IMR-90 (cell line): ENCODE measurements around the gene ZCCHC17. TPM values are rescaled to one million over a fixed set of nuclear protein-coding genes. Genes with fewer than 3 reads are reported as not detected.

Source experiments
- ATAC-seq: fragments of 200-7000 bp; cut with Tn5 transposase; 2 replicates; pipeline ENCODE4 v1.9.1; 2020; ENCODE audit warnings: low read depth, mild to moderate bottlenecking, moderate library complexity
- BruUV-seq: library from RNA; stranded (reverse); fragments of 400-500 nt; replicated peaks from 2 replicates; lab custom pipeline; 2021; lab: Mats Ljungman, UMichigan
- CTCF ChIA-PET: fragments of 300-600 bp; formaldehyde crosslinking; extraction: SDS; loops from one replicate; lab custom pipeline; 2021; ENCODE audit warnings: antibody characterized with exemption; lab: Yijun Ruan, JAX
- POLR2A ChIA-PET: fragments of 300-600 bp; sonication (Branson Sonifier 250); formaldehyde crosslinking; loops from one replicate; lab custom pipeline; 2022; ENCODE audit warnings: antibody characterized with exemption; ENCODE audit not compliant: unreplicated experiment; lab: Charles Lee
- DNase-seq: peaks from one replicate; pipeline ENCODE4 v3.0.0; 2013
- H2AFZ ChIP-seq: replicated peaks from 2 replicates; pipeline ENCODE3; 2013; ENCODE audit warnings: low read length, mild to moderate bottlenecking; ENCODE audit not compliant: poor library complexity
- H2AK5ac ChIP-seq: 2 replicates; pipeline ENCODE4 v1.6.1; 2013; ENCODE audit warnings: low read depth, low read length, inconsistent platforms
- H2AK9ac ChIP-seq: replicated peaks from 2 replicates; pipeline ENCODE3; 2013; ENCODE audit warnings: mild to moderate bottlenecking, low read depth, low read length, moderate library complexity; ENCODE audit not compliant: poor library complexity
- H2BK120ac ChIP-seq: 2 replicates; pipeline ENCODE4 v1.6.1; 2013; ENCODE audit warnings: low read depth, low read length, inconsistent platforms
- H2BK15ac ChIP-seq: 3 replicates; pipeline ENCODE4 v1.6.1; 2013; ENCODE audit warnings: low read depth, low read length, inconsistent platforms
- H2BK20ac ChIP-seq: 2 replicates; pipeline ENCODE4 v1.6.1; 2013; ENCODE audit warnings: low read depth, mild to moderate bottlenecking, inconsistent platforms, low read length, moderate library complexity
- H2BK5ac ChIP-seq: 2 replicates; pipeline ENCODE4 v1.6.1; 2013; ENCODE audit warnings: mild to moderate bottlenecking, low read depth, low read length, inconsistent platforms; ENCODE audit not compliant: poor library complexity, severe bottlenecking
- H3K14ac ChIP-seq: replicated peaks from 2 replicates; pipeline ENCODE4 v1.6.1; 2013; ENCODE audit warnings: low read depth, low read length, inconsistent platforms
- H3K18ac ChIP-seq: 2 replicates; pipeline ENCODE4 v1.6.1; 2013; ENCODE audit warnings: low read depth, low read length, control low read depth
- H3K23ac ChIP-seq: 2 replicates; pipeline ENCODE4 v1.6.1; 2013; ENCODE audit warnings: low read depth, low read length, inconsistent platforms
- H3K27ac ChIP-seq: 2 replicates; pipeline ENCODE4 v1.5.1; 2013; ENCODE audit warnings: mild to moderate bottlenecking, control low read depth, low read length; ENCODE audit not compliant: insufficient read depth
- H3K27me3 ChIP-seq: 2 replicates; pipeline ENCODE4 v1.6.1; 2013; ENCODE audit warnings: low read length; ENCODE audit not compliant: control insufficient read depth, insufficient read depth
- H3K36me3 ChIP-seq: 2 replicates; pipeline ENCODE4 v1.6.1; 2013; ENCODE audit warnings: low read length, mixed read lengths; ENCODE audit not compliant: control insufficient read depth, insufficient read depth
- H3K4ac ChIP-seq: 2 replicates; pipeline ENCODE4 v1.6.1; 2013; ENCODE audit warnings: low read depth, low read length, inconsistent platforms
- H3K4me1 ChIP-seq: 2 replicates; pipeline ENCODE4 v1.6.1; 2013; ENCODE audit warnings: low read length, mixed read lengths; ENCODE audit not compliant: control insufficient read depth, insufficient read depth
- H3K4me2 ChIP-seq: 2 replicates; pipeline ENCODE4 v1.6.1; 2013; ENCODE audit warnings: low read depth, mild to moderate bottlenecking, control low read depth, low read length, moderate library complexity
- H3K4me3 ChIP-seq: 2 replicates; pipeline ENCODE4 v1.5.1; 2013; ENCODE audit warnings: low read depth, mild to moderate bottlenecking, control low read depth, low read length, moderate library complexity; ENCODE audit not compliant: insufficient read depth
- H3K56ac ChIP-seq: 2 replicates; pipeline ENCODE4 v1.6.1; 2013; ENCODE audit warnings: low read length, inconsistent platforms; ENCODE audit not compliant: insufficient read depth; ENCODE audit errors: extremely low read depth
- H3K79me1 ChIP-seq, 2 experiments: 2 replicates each; pipeline ENCODE4 v1.6.1; 2013; ENCODE audit warnings: low read length in 2 of 2, inconsistent platforms in 1 of 2, low read depth in 1 of 2
- H3K9ac ChIP-seq: 2 replicates; pipeline ENCODE4 v1.6.1; 2013; ENCODE audit warnings: low read depth, low read length, control low read depth
- H3K9me1 ChIP-seq: 2 replicates; pipeline ENCODE4 v1.6.1; 2013; ENCODE audit warnings: low read length, inconsistent platforms; ENCODE audit not compliant: insufficient read depth
- H3K9me3 ChIP-seq: 2 replicates; pipeline ENCODE4 v1.6.1; 2013; ENCODE audit warnings: low read length; ENCODE audit not compliant: control insufficient read depth, insufficient read depth
- H4K20me1 ChIP-seq: 2 replicates; pipeline ENCODE4 v1.6.1; 2013; ENCODE audit warnings: low read length, inconsistent platforms; ENCODE audit not compliant: insufficient read depth
- H4K5ac ChIP-seq: 2 replicates; pipeline ENCODE4 v1.6.1; 2013; ENCODE audit warnings: mild to moderate bottlenecking, low read depth, low read length, control low read depth
- H4K8ac ChIP-seq, 2 experiments: 2 replicates each; pipeline ENCODE4 v1.6.1; 2013; ENCODE audit warnings: low read depth in 2 of 2, low read length in 2 of 2, control low read depth in 1 of 2, inconsistent platforms in 1 of 2
- H4K91ac ChIP-seq: 2 replicates; pipeline ENCODE4 v1.6.1; 2013; ENCODE audit warnings: low read depth, low read length, inconsistent platforms; ENCODE audit not compliant: insufficient read depth
- CEBPB ChIP-seq: IDR thresholded peaks from 2 replicates; pipeline ENCODE4 v1.6.1; 2012; ENCODE audit warnings: low read depth, low read length, improper control_type of control experiment
- CHD1 ChIP-seq: IDR thresholded peaks from 2 replicates; pipeline ENCODE4 v1.6.1; 2012; ENCODE audit warnings: low read depth, low read length, improper control_type of control experiment
- CTCF ChIP-seq: conservative IDR thresholded peaks from 2 replicates; pipeline ENCODE4 v1.5.1; 2012; ENCODE audit warnings: mild to moderate bottlenecking, low read depth, low read length, improper control_type of control experiment
- ELK1 ChIP-seq: fragments of 150-350 bp; IDR thresholded peaks from 2 replicates; pipeline ENCODE4 v1.6.1; 2016; ENCODE audit warnings: low read depth, mild to moderate bottlenecking, low read length, moderate library complexity, borderline replicate concordance
- FOS ChIP-seq: fragments of 150-350 bp; IDR thresholded peaks from 2 replicates; pipeline ENCODE4 v1.6.1; 2016; ENCODE audit warnings: low read depth, low read length
- MAFK ChIP-seq: IDR thresholded peaks from 2 replicates; pipeline ENCODE4 v1.6.1; 2012; ENCODE audit warnings: low read depth, low read length, improper control_type of control experiment
- MAZ ChIP-seq: IDR thresholded peaks from 2 replicates; pipeline ENCODE4 v1.6.1; 2012; ENCODE audit warnings: low read depth, mild to moderate bottlenecking, low read length, improper control_type of control experiment, moderate library complexity, borderline replicate concordance
- MXI1 ChIP-seq: IDR thresholded peaks from 2 replicates; pipeline ENCODE4 v1.6.1; 2012; ENCODE audit warnings: low read depth, mild to moderate bottlenecking, low read length, moderate library complexity, borderline replicate concordance
- POLR2A ChIP-seq: IDR thresholded peaks from 2 replicates; pipeline ENCODE4 v1.6.1; 2012; ENCODE audit warnings: mild to moderate bottlenecking, low read depth, low read length
- RCOR1 ChIP-seq: IDR thresholded peaks from 2 replicates; pipeline ENCODE4 v1.6.1; 2012; ENCODE audit warnings: mild to moderate bottlenecking, low read length, improper control_type of control experiment; ENCODE audit not compliant: insufficient replicate concordance
- RFX5 ChIP-seq: IDR thresholded peaks from 2 replicates; pipeline ENCODE4 v1.8.0; 2012; ENCODE audit warnings: low read depth, mild to moderate bottlenecking, low read length, moderate library complexity
- SMC3 ChIP-seq: fragments of 150-350 bp; IDR thresholded peaks from 2 replicates; pipeline ENCODE4 v1.6.1; 2016; ENCODE audit warnings: low read depth, mild to moderate bottlenecking, antibody characterized with exemption, low read length, moderate library complexity
- WGBS, 2 experiments: methylation state at CpG; one replicate each; pipeline versions ENCODE4 v1.1.5 to v1.1.7; 2013; ENCODE audit warnings: missing lambda C conversion rate in 2 of 2; ENCODE audit not compliant: insufficient read length in 1 of 2; ENCODE audit errors: extremely low coverage in 2 of 2; 5-methylcytosine and 5-hydroxymethylcytosine counted together
- dilution Hi-C: fragments of 300-500 bp; cut with HindIII; formaldehyde crosslinking; loops from one replicate; pipeline ENCODE4 v1.14.3; 2018; ENCODE audit warnings: low sequenced_read_pairs; ENCODE audit not compliant: unreplicated experiment
- in situ Hi-C: fragments of 300-500 bp; cut with MboI; formaldehyde crosslinking; loops from 3 replicates; pipeline ENCODE4 v1.14.3; 2019; ENCODE audit warnings: low sequenced_read_pairs, inconsistent platforms, mixed read lengths
- intact Hi-C: fragments of 100-400 bp; cut with micrococcal nuclease; formaldehyde crosslinking; loops from 2 replicates; pipeline ENCODE4 v1.10.0; 2022
- polyA plus RNA-seq, 3 experiments: library from polyadenylated mRNA; depleted of rRNA; stranded (reverse); fragments of >200 nt; gene quantifications; 2 replicates each; pipeline ENCODE4 v1.2.3, GENCODE V29; 2012; ENCODE audit warnings: low replicate concordance in 1 of 3
- total RNA-seq: library from RNA; depleted of rRNA; stranded (reverse); fragments of >200 nt; gene quantifications from 2 replicates; pipeline ENCODE4 v1.2.3, GENCODE V29; 2012
- TF ChIP-seq, protein P1 (sequence below): fragments of 150-350 bp; IDR thresholded peaks from 2 replicates; pipeline ENCODE4 v1.6.1; 2017; ENCODE audit warnings: mild to moderate bottlenecking, antibody characterized with exemption, low read length, low read depth

The ZCCHC17 gene
- total and polyA plus RNA-seq, 2 of the 4 experiments (the other 2 are of a cell fraction): 48.4 to 48.9 TPM

GRCh38 chr1:31364561-31365250 is 67.9 kb downstream of the ZCCHC17 start:
- in situ Hi-C loops: no loop called here
- no peak overlapping the region for H2AK5ac ChIP-seq
- no peak overlapping the region for H2AFZ ChIP-seq
- H3K56ac ChIP-seq: no peak overlapping the region
- intact Hi-C loops: no loop called here
- no peak overlapping the region for H3K18ac ChIP-seq
- no peaks in the 10 kb centered on the region; the same call in 1 of the 2 replicates for H3K9me1 ChIP-seq
- H3K27me3 ChIP-seq: no peaks in the 10 kb centered on the region
- CTCF ChIA-PET: no interaction called here
- no peak overlapping the region for H4K5ac ChIP-seq
- no peak overlapping the region for H3K9ac ChIP-seq
- no peak overlapping the region for H3K4ac ChIP-seq
- BruUV-seq: no TSS peak
- no peak overlapping the region for H3K27ac ChIP-seq
- no peak overlapping the region for H2BK120ac ChIP-seq
- H2BK5ac ChIP-seq: no peak overlapping the region
- no peak overlapping the region for H2BK15ac ChIP-seq
- no peaks in the 10 kb centered on the region for H4K20me1 ChIP-seq
- POLR2A ChIA-PET: no interaction called here
- ATAC-seq: no peak
- H2BK20ac ChIP-seq: no peak overlapping the region
- peaks cover 18% of the 10 kb centered on the region for H3K36me3 ChIP-seq
- no peaks in the 10 kb centered on the region for H3K4me1 ChIP-seq
- no peak for DNase-seq
- H4K91ac ChIP-seq: no peak overlapping the region
- H3K4me2 ChIP-seq: no peak overlapping the region
- H3K79me1 ChIP-seq: no peaks in the 10 kb centered on the region
- no peak overlapping the region for H4K8ac ChIP-seq
- TF ChIP-seq FOS (no peak), MAZ (no peak), CTCF (no peak), MAFK (no peak), CEBPB (no peak), RCOR1 (no peak), ELK1 (no peak), SMC3 (no peak), MXI1 (no peak), CHD1 (no peak), RFX5 (no peak), POLR2A (no peak)
- TF ChIP-seq, protein P1, sequence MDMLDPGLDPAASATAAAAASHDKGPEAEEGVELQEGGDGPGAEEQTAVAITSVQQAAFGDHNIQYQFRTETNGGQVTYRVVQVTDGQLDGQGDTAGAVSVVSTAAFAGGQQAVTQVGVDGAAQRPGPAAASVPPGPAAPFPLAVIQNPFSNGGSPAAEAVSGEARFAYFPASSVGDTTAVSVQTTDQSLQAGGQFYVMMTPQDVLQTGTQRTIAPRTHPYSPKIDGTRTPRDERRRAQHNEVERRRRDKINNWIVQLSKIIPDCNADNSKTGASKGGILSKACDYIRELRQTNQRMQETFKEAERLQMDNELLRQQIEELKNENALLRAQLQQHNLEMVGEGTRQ: no peak
- no CpG with 5 or more reads among the region's 3 CpGs for WGBS, 2 experiments
- H2AK9ac ChIP-seq: no peak overlapping the region
- dilution Hi-C loops: no loop called here
- H3K23ac ChIP-seq: no peak overlapping the region
- H3K4me3 ChIP-seq: no peak overlapping the region
- no peak overlapping the region for H3K14ac ChIP-seq
- H3K9me3 ChIP-seq: no peaks in the 10 kb centered on the region
